Tibial artery (tissue), 4 donors: Measurements from ENCODE around the gene CRHR2.

Experiments
- DNase-seq, 2 donors: peaks; one replicate each; pipeline ENCODE4 v3.0.0-alpha.2; 2019
- H3K27ac ChIP-seq, 2 donors: fragments of 200-600 bp; sonication (generic) in 1 of 2; 1 replicate in 1 of 2; 2 replicates in 1 of 2; pipeline ENCODE4 v1.5.1; 2018 to 2019; ENCODE audit warnings: mild to moderate bottlenecking in 1 of 2
- H3K27me3 ChIP-seq, 2 donors: fragments of 200-600 bp; sonication (generic) in 1 of 2; one replicate each; pipeline versions ENCODE4 v1.5.1 to v1.6.0; 2016 to 2019
- H3K36me3 ChIP-seq, 3 donors: fragments of 200-600 bp; sonication (generic) in 2 of 3; one replicate each; pipeline ENCODE4 v1.5.1; 2016 to 2019; ENCODE audit warnings: mild to moderate bottlenecking in 2 of 3
- H3K4me1 ChIP-seq, 4 donors: fragments of 200-600 bp; sonication (generic) in 2 of 4; 1 replicate in 3 of 4; 2 replicates in 1 of 4; pipeline ENCODE4 v1.5.1; 2016 to 2019
- H3K4me3 ChIP-seq, 2 donors: fragments of 200-600 bp; sonication (generic) in 1 of 2; 1 replicate in 1 of 2; 2 replicates in 1 of 2; pipeline ENCODE4 v1.5.1; 2018 to 2019; ENCODE audit warnings: mild to moderate bottlenecking in 2 of 2
- H3K9me3 ChIP-seq, 3 donors: fragments of 200-600 bp; sonication (generic) in 1 of 3; one replicate each; pipeline ENCODE4 v1.5.1; 2016 to 2019
- intact Hi-C: fragments of 100-400 bp; cut with DNase I; formaldehyde crosslinking; loops from one replicate; pipeline ENCODE4 v1.15.0; 2023; ENCODE audit warnings: low total_unique reads
- TF ChIP-seq, protein P1 (sequence below), 2 experiments: fragments of 200-600 bp in 1 of 2; fragments of 450-650 bp in 1 of 2; IDR thresholded peaks; one replicate each; pipeline ENCODE4 v1.5.1; 2017 to 2019; ENCODE audit warnings: antibody characterized with exemption in 2 of 2, mild to moderate bottlenecking in 1 of 2, moderate library complexity in 1 of 2

The CRHR2 gene

DNA sequence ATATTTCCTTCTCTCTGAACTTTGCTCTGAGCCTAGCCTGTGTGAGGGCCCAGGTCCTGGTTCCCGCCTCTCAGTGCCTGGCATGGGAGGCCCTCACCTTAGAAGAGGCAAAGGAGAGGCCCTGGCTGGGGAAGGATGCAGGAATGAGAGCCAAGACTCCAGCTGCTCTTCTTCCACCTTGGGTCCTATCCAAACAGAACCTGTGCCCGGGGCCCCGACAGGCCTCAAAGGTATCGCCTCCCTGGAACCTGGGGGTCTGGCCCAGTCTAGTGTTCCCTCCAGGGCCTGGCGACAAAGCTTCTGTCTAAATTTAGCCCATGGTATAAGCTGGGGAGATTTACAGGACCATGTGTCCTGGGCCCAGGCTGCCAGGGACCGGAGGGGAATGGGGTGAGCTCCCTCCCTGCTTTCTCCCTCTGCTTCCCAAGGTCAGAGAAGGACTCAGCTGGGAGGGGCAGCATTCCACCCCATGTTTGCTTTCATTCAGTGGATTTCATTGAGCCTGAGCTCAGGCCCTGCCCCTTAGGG, 12.0 kb upstream of the CRHR2 start:
- peaks cover 0 to 16% of the 10 kb centered on the region in 2 donors for H3K27me3 ChIP-seq
- TF ChIP-seq, protein P1, sequence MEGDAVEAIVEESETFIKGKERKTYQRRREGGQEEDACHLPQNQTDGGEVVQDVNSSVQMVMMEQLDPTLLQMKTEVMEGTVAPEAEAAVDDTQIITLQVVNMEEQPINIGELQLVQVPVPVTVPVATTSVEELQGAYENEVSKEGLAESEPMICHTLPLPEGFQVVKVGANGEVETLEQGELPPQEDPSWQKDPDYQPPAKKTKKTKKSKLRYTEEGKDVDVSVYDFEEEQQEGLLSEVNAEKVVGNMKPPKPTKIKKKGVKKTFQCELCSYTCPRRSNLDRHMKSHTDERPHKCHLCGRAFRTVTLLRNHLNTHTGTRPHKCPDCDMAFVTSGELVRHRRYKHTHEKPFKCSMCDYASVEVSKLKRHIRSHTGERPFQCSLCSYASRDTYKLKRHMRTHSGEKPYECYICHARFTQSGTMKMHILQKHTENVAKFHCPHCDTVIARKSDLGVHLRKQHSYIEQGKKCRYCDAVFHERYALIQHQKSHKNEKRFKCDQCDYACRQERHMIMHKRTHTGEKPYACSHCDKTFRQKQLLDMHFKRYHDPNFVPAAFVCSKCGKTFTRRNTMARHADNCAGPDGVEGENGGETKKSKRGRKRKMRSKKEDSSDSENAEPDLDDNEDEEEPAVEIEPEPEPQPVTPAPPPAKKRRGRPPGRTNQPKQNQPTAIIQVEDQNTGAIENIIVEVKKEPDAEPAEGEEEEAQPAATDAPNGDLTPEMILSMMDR (IDR thresholded peaks at IDR 0.05), result no peak
- no peak overlapping the region for H3K4me3 ChIP-seq
- no peaks in the 10 kb centered on the region for H3K36me3 ChIP-seq
- H3K4me1 ChIP-seq, result peaks cover 0 to 5% (median 0%) of the 10 kb centered on the region in 4 donors
- no peaks in the 10 kb centered on the region for H3K9me3 ChIP-seq
- no peak overlapping the region for H3K27ac ChIP-seq
- DNase-seq, result no peak
- intact Hi-C loops, result no loop called here

DNA sequence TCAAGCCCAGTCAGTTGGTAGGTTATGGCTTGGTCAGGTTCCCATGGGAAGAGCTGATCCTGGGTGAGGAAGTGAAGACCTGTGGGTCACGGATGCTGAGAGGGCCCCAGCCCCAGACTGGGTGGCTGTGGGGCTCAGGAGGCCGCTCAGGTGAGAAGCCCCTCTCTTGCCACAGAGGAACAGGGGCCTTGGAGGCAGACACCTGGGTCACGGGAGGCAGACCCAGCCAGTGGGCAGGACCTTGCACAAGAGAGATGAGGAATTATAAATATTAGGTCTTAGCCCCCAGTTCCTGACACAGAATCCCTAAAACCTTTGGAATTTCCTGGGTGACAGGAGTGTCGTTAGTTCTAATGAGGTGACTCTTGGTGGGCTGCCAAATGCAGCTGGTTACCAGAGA, 10.6 kb upstream of the CRHR2 start:
- no peak overlapping the region for H3K4me3 ChIP-seq
- no peaks in the 10 kb centered on the region for H3K36me3 ChIP-seq
- H3K27ac ChIP-seq, result no peak overlapping the region
- H3K27me3 ChIP-seq, result peaks cover 0 to 16% of the 10 kb centered on the region in 2 donors
- no peaks in the 10 kb centered on the region for H3K9me3 ChIP-seq
- TF ChIP-seq, protein P1 (IDR thresholded peaks at IDR 0.05), result no peak
- DNase-seq, result no peak
- H3K4me1 ChIP-seq, result peaks cover 0 to 5% (median 0%) of the 10 kb centered on the region in 4 donors
- intact Hi-C loops, result no loop called here

DNA sequence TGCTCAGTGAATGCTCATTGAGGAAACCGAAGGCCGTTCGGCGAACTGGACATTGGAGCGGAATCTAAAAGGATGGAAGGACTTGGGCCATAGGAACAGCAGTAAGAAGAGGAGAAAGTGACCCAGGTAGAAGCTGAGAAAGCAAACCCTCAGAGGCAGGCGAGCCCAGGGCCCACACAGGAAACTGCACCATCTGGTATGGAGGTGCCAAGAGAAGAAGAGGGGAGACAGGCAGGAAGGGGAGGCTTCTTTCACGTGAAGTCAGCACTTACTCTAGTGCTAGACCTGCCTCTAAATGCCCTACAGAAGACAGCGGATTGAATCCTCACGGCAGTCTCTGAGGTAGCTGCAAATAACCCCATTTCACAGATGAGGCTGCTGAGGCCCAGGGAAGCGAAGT, 10.2 kb upstream of the CRHR2 start:
- Histone ChIP-seq H3K4me1 (peaks cover 0 to 5% (median 0%) of the 10 kb centered on the region in 4 donors), H3K36me3 (no peaks in the 10 kb centered on the region), H3K27me3 (peaks cover 0 to 16% of the 10 kb centered on the region in 2 donors), H3K9me3 (no peaks in the 10 kb centered on the region), H3K4me3 (no peak overlapping the region), H3K27ac (no peak overlapping the region)
- no peak for DNase-seq
- TF ChIP-seq, protein P1 (IDR thresholded peaks at IDR 0.05), result no peak
- intact Hi-C loops, result no loop called here

DNA sequence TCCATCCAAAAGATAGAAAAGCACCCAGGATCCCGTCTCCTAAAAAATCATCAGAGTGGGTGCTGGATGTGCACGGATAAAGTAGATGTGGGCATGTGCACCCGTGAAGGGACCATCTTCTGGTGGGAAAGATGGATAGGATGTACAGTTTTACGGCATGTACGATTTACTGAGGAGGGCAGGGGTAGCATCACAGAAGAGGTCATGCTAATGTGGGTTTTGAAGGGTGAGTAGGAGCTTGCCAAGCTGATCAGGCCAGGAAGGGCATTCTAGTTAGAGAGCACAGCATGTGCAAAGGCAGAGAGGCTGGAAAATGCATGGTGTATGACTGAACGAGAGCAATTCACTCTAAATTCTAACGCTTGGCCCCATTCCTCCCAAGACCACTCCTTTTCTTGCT, 7.8 kb upstream of the CRHR2 start:
- Histone ChIP-seq H3K27me3 (peaks cover 0 to 21% of the 10 kb centered on the region in 2 donors), H3K27ac (no peak overlapping the region), H3K4me3 (no peak overlapping the region), H3K9me3 (no peaks in the 10 kb centered on the region), H3K4me1 (peaks cover 0 to 5% (median 0%) of the 10 kb centered on the region in 4 donors), H3K36me3 (no peaks in the 10 kb centered on the region)
- no peak for DNase-seq
- intact Hi-C loops, result no loop called here
- TF ChIP-seq, protein P1 (IDR thresholded peaks at IDR 0.05), result no peak

DNA sequence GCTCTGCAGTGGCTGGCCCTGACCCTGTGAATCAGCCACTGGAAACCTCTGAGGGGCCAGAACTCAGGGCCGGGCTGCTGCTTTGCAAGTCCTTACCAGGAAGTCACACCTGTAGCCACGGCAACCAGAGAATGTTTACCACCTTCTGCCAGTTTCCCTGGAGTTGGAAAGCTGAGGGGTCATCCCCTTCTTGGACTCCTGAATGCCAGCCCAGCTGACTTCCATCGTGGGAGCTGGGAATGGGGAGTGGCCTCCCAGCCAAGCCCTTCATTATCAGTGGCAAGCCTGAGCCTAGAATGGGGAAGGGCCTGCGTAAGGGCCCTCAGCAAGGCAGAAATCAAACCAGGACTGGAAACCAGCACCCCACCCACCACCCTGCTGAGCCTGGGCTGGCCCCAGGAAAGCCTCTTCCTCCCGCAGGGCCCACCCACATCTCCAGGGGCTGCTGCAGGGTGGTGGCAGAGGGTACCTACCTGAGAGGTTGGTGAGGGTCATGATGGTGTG, 6.5 kb upstream of the CRHR2 start:
- H3K36me3 ChIP-seq, result no peaks in the 10 kb centered on the region
- peaks cover 0 to 31% of the 10 kb centered on the region in 2 donors for H3K27me3 ChIP-seq
- H3K9me3 ChIP-seq, result no peaks in the 10 kb centered on the region
- H3K4me1 ChIP-seq, result no peaks in the 10 kb centered on the region
- intact Hi-C loops, result no loop called here
- no peak overlapping the region for H3K4me3 ChIP-seq
- no peak overlapping the region for H3K27ac ChIP-seq
- TF ChIP-seq, protein P1 (IDR thresholded peaks at IDR 0.05), result no peak
- DNase-seq, result no peak
